ENCODE measurements around the gene CDYL2.

The CDYL2 gene

GRCh38 chr16:80620736-80621605 lies 183.4 kb downstream of the CDYL2 start:
- no peak for DNase-seq (ENCODE audit: low spot score)

- DNase-seq (ENCODE audit: low spot score), result peak; percentile 11
Observed at GRCh38 chr16:80619824-80620223, 184.6 kb downstream of the CDYL2 start.

- no peak for DNase-seq (ENCODE audit: low spot score)
Observed at GRCh38 chr16:80618862-80619648, 185.3 kb downstream of the CDYL2 start.

- no peak for DNase-seq (ENCODE audit: low spot score)
Observed at GRCh38 chr16:80616362-80616761, 188.0 kb downstream of the CDYL2 start.

GRCh38 chr16:80615735-80616134 lies 188.7 kb downstream of the CDYL2 start:
- DNase-seq (ENCODE audit: low spot score), result no peak

GRCh38 chr16:80614908-80615671 lies 189.3 kb downstream of the CDYL2 start:
- DNase-seq (ENCODE audit: low spot score), result no peak

- no peak for DNase-seq (ENCODE audit: low spot score)
Observed at GRCh38 chr16:80612461-80613017, 191.9 kb downstream of the CDYL2 start.

GRCh38 chr16:80611930-80612327 lies 192.5 kb downstream of the CDYL2 start:
- DNase-seq (ENCODE audit: low spot score), result no peak

- no peak for DNase-seq (ENCODE audit: low spot score)
Observed at GRCh38 chr16:80611171-80611929, 193.0 kb downstream of the CDYL2 start.

- no peak for DNase-seq (ENCODE audit: low spot score)
Observed at GRCh38 chr16:80610481-80611156, 193.8 kb downstream of the CDYL2 start.

- no peak for DNase-seq (ENCODE audit: low spot score)
Observed at GRCh38 chr16:80608946-80609345, 195.5 kb downstream of the CDYL2 start.

GRCh38 chr16:80607204-80607603 lies 197.2 kb downstream of the CDYL2 start:
- no peak for DNase-seq (ENCODE audit: low spot score)

- DNase-seq (ENCODE audit: low spot score), result no peak
Observed at GRCh38 chr16:80606221-80606766, 198.1 kb downstream of the CDYL2 start.

- DNase-seq (ENCODE audit: low spot score), result no peak
Observed at GRCh38 chr16:80604600-80605355, 199.6 kb downstream of the CDYL2 start.

GRCh38 chr16:80602894-80603293 lies 201.5 kb downstream of the CDYL2 start:
- no peak for DNase-seq (ENCODE audit: low spot score)

GRCh38 chr16:80601182-80601581 lies 203.2 kb downstream of the CDYL2 start:
- no peak for DNase-seq (ENCODE audit: low spot score)

GRCh38 chr16:80599466-80599865 lies 204.9 kb downstream of the CDYL2 start:
- no peak for DNase-seq (ENCODE audit: low spot score)

- DNase-seq (ENCODE audit: low spot score), result no peak
Observed at GRCh38 chr16:80596507-80597207, 207.7 kb downstream of the CDYL2 start.

- DNase-seq (ENCODE audit: low spot score), result no peak
Observed at GRCh38 chr16:80594756-80595155, 209.6 kb downstream of the CDYL2 start.
